NCI-H510A treated with DMSO at 0.1 percent for 48 hours (cell line): ENCODE measurements around the gene OTOG.

Experiments used
- DNase-seq: peaks from one replicate; lab custom pipeline; 2025; lab: John Stamatoyannopoulos, UW

The OTOG gene

GRCh38 chr11:17538731-17539130 lies 8.3 kb upstream of the OTOG start:
- no peak for DNase-seq

GRCh38 chr11:17540807-17541206 lies 6.3 kb upstream of the OTOG start:
- no peak for DNase-seq

- no peak for DNase-seq
Observed at GRCh38 chr11:17541330-17541885, 5.7 kb upstream of the OTOG start.

GRCh38 chr11:17542249-17542648 lies 4.8 kb upstream of the OTOG start:
- DNase-seq, result no peak

- no peak for DNase-seq
Observed at GRCh38 chr11:17543041-17543440, 4.0 kb upstream of the OTOG start.

GRCh38 chr11:17543574-17544180 lies 3.4 kb upstream of the OTOG start:
- no peak for DNase-seq

GRCh38 chr11:17544181-17544622 lies 2.9 kb upstream of the OTOG start, which contains the start of gene USH1C:
Gene USH1C, minus strand, starts transcription at chr11:17544416. Its CDS starts 109 bp downstream, at chr11:17544307.
- DNase-seq, result no peak

- DNase-seq, result no peak
Observed at GRCh38 chr11:17546240-17546639, 819 bp upstream of the OTOG start.

GRCh38 chr11:17547932-17548331 lies 873 bp downstream of the OTOG start:
- DNase-seq, result no peak

- DNase-seq, result no peak
Observed at GRCh38 chr11:17548444-17548843, 1.4 kb downstream of the OTOG start.

GRCh38 chr11:17550450-17551346 lies 3.6 kb downstream of the OTOG start:
- no peak for DNase-seq

- no peak for DNase-seq
Observed at GRCh38 chr11:17551347-17552040, 4.4 kb downstream of the OTOG start.

GRCh38 chr11:17552041-17552355 lies 4.9 kb downstream of the OTOG start:
- DNase-seq, result no peak

GRCh38 chr11:17552392-17553248 lies 5.6 kb downstream of the OTOG start:
- DNase-seq, result no peak

GRCh38 chr11:17553249-17553546 lies 6.1 kb downstream of the OTOG start:
- DNase-seq, result no peak

GRCh38 chr11:17554487-17554886 lies 7.4 kb downstream of the OTOG start:
- no peak for DNase-seq

- DNase-seq, result no peak
Observed at GRCh38 chr11:17556999-17557398, 9.9 kb downstream of the OTOG start.

- DNase-seq, result no peak
Observed at GRCh38 chr11:17558025-17558780, 11.1 kb downstream of the OTOG start.

- DNase-seq, result no peak
Observed at GRCh38 chr11:17558916-17559315, 11.9 kb downstream of the OTOG start.

- no peak for DNase-seq
Observed at GRCh38 chr11:17559341-17560087, 12.5 kb downstream of the OTOG start.
